HG03442 (cell line): ENCODE results near the gene PRLR.
"Not testable (repeated sequence)": the region's sequence is repeated elsewhere in the genome, so short reads cannot be mapped to it uniquely, and the experiment has no call there.

Experiments
- ATAC-seq: cut with Tn5 transposase; IDR thresholded peaks from one replicate; pipeline ENCODE4 v1.9.1; 2021; ENCODE audit warnings: mild to moderate bottlenecking, moderate library complexity; ENCODE audit not compliant: unreplicated experiment

Gene PRLR

GRCh38 chr5:35045280-35045679 is 185.0 kb downstream of the PRLR start:
- no peak for ATAC-seq

- ATAC-seq = no peak
These were observed 185.6 kb downstream of the PRLR start for GRCh38 chr5:35044649-35045048.

- no peak for ATAC-seq
These were observed 187.5 kb downstream of the PRLR start for GRCh38 chr5:35042781-35043180.

- ATAC-seq = no peak
These were observed 189.0 kb downstream of the PRLR start for GRCh38 chr5:35041261-35041660.

- ATAC-seq = no peak
These were observed 191.4 kb downstream of the PRLR start for GRCh38 chr5:35038891-35039290.

GRCh38 chr5:35036536-35036935 is 193.8 kb downstream of the PRLR start:
- no peak for ATAC-seq

GRCh38 chr5:35035929-35036328 is 194.4 kb downstream of the PRLR start:
- ATAC-seq = not testable (repeated sequence)

GRCh38 chr5:35035271-35035670 is 195.0 kb downstream of the PRLR start:
- no peak for ATAC-seq

GRCh38 chr5:35032356-35032755 is 197.9 kb downstream of the PRLR start:
- no peak for ATAC-seq

GRCh38 chr5:35031276-35031675 is 199.0 kb downstream of the PRLR start:
- ATAC-seq = no peak

- no peak for ATAC-seq
These were observed 199.7 kb downstream of the PRLR start for GRCh38 chr5:35030426-35031100.

GRCh38 chr5:35029333-35029732 is 201.0 kb downstream of the PRLR start:
- ATAC-seq = no peak

GRCh38 chr5:35026941-35027340 is 203.3 kb downstream of the PRLR start:
- ATAC-seq = no peak

GRCh38 chr5:35026280-35026840 is 203.9 kb downstream of the PRLR start:
- ATAC-seq = no peak

GRCh38 chr5:35024911-35025510 is 205.3 kb downstream of the PRLR start:
- ATAC-seq = no peak

- no peak for ATAC-seq
These were observed 206.7 kb downstream of the PRLR start for GRCh38 chr5:35023391-35024178.

- no peak for ATAC-seq
These were observed 213.9 kb downstream of the PRLR start for GRCh38 chr5:35016174-35017051.

GRCh38 chr5:35015063-35015462 is 215.2 kb downstream of the PRLR start:
- ATAC-seq = no peak

GRCh38 chr5:35012796-35013195 is 217.5 kb downstream of the PRLR start:
- ATAC-seq = no peak

- ATAC-seq = no peak
These were observed 217.9 kb downstream of the PRLR start for GRCh38 chr5:35012365-35012764.

GRCh38 chr5:35010676-35011075 is 219.6 kb downstream of the PRLR start:
- ATAC-seq = no peak
